ENCODE data around the gene CHMP3. TPM values are rescaled to one million over a fixed set of nuclear protein-coding genes. Genes with fewer than 3 reads are reported as not detected.
A peak's percentile ranks its signal among the peaks of the same experiment; 100 is the strongest.
"Not testable (repeated sequence)": the region's sequence is repeated elsewhere in the genome, so short reads cannot be mapped to it uniquely, and the experiment has no call there.

CHMP3 gene
- total and polyA plus RNA-seq, 7 donors = 63.5 to 133 (median 93.6) TPM

DNA sequence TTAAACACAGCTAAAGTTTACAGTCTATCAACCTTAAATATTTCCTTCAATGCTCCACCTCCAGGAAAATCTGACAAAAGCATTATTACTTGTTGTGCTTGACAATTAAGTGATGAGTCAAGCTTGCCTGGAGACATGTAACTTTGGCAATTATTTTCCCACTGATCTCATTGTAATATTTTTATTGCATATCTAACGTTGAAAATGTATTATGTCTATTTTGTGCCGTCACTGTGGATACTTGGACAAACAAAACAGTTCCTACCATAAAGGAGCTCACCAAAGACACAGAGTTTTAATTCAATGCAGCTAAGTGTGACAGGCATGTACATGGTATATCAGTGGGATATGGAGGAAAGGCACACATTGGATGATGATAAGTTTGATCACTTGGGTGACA, 35.7 kb upstream of the CHMP3 start:
- no peak for DNase-seq
- intact Hi-C loops (cut with DNase I) = no loop called here
- Histone ChIP-seq H3K9me3 (no peaks in the 10 kb centered on the region), H3K4me1 (no peaks in the 10 kb centered on the region), H3K4me3 (no peak overlapping the region), H3K27me3 (ENCODE audit: insufficient read depth in 3 of 3, low read length in 2 of 3) (no peaks in the 10 kb centered on the region), H3K36me3 (ENCODE audit: insufficient read depth in 1 of 2, low read depth in 1 of 2) (peaks cover 0 to 16% of the 10 kb centered on the region in 2 donors), H3K27ac (no peak overlapping the region)
- WGBS, 3 donors = 38 to 54% (median 40%) methylated on average over 2 of the region's 2 CpGs
- TF ChIP-seq, protein P1, sequence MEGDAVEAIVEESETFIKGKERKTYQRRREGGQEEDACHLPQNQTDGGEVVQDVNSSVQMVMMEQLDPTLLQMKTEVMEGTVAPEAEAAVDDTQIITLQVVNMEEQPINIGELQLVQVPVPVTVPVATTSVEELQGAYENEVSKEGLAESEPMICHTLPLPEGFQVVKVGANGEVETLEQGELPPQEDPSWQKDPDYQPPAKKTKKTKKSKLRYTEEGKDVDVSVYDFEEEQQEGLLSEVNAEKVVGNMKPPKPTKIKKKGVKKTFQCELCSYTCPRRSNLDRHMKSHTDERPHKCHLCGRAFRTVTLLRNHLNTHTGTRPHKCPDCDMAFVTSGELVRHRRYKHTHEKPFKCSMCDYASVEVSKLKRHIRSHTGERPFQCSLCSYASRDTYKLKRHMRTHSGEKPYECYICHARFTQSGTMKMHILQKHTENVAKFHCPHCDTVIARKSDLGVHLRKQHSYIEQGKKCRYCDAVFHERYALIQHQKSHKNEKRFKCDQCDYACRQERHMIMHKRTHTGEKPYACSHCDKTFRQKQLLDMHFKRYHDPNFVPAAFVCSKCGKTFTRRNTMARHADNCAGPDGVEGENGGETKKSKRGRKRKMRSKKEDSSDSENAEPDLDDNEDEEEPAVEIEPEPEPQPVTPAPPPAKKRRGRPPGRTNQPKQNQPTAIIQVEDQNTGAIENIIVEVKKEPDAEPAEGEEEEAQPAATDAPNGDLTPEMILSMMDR (IDR thresholded peaks at IDR 0.05) = no peak
- ATAC-seq = no peak

DNA sequence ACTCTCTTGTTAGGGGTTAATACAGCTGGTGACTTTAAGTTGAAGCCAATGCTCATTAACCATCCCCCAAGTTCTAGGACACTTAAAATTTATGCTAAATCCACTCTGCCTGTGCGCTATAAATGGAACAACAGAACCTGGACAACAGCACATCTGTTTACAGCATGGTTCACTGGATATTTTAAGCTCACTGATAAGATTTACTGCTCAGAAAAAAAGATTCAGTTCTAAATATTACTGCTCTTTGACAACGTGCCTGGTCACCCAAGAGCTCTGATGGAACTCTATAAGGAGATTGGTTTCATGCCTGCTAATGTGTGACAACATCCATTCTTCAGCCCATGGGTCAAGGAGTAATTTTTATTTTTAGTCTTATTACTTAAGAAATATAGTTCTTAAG, 32.9 kb upstream of the CHMP3 start:
- Histone ChIP-seq H3K9me3 (no peaks in the 10 kb centered on the region), H3K4me3 (no peak overlapping the region), H3K27ac (no peak overlapping the region), H3K36me3 (ENCODE audit: insufficient read depth in 1 of 2, low read depth in 1 of 2) (no peaks in the 10 kb centered on the region), H3K4me1 (no peaks in the 10 kb centered on the region), H3K27me3 (ENCODE audit: insufficient read depth in 3 of 3, low read length in 2 of 3) (no peaks in the 10 kb centered on the region)
- DNase-seq = no peak
- 23 to 28% (median 23%) methylated on average over 2 of the region's 2 CpGs for WGBS, 3 donors
- intact Hi-C loops (cut with DNase I) = no loop called here
- ATAC-seq = peak; percentile 35 to 93 (median 88)
- TF ChIP-seq, protein P1 (IDR thresholded peaks at IDR 0.05) = no peak

DNA sequence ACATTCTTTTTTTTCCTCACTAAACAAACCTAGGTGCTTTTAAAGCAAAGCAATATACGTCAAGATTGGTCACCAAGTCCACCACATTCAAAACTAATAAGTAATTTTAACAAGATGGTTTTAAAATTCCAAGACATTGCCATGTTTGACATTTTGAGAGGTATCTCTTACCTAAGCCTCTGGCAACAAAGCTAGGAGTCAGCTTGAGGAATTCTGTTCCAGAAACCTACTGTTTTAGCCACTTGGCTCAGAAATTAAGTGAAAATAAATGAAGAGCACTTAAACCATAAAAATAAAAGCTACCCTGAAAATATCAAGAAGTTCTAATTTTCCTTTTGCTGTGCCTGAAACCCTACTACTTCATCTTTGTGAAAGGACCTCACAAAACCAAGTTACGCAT, 30.0 kb upstream of the CHMP3 start:
- Histone ChIP-seq H3K36me3 (ENCODE audit: insufficient read depth in 1 of 2, low read depth in 1 of 2) (no peaks in the 10 kb centered on the region), H3K27ac (no peak overlapping the region), H3K4me3 (no peak overlapping the region), H3K9me3 (no peaks in the 10 kb centered on the region), H3K27me3 (ENCODE audit: insufficient read depth in 3 of 3, low read length in 2 of 3) (no peaks in the 10 kb centered on the region), H3K4me1 (no peaks in the 10 kb centered on the region)
- TF ChIP-seq, protein P1 (IDR thresholded peaks at IDR 0.05) = no peak
- WGBS, 3 donors = 77 to 92% (median 87%) methylated on average over 2 of the region's 2 CpGs
- intact Hi-C loops (cut with DNase I) = no loop called here
- ATAC-seq (no peak), DNase-seq (no peak)

DNA sequence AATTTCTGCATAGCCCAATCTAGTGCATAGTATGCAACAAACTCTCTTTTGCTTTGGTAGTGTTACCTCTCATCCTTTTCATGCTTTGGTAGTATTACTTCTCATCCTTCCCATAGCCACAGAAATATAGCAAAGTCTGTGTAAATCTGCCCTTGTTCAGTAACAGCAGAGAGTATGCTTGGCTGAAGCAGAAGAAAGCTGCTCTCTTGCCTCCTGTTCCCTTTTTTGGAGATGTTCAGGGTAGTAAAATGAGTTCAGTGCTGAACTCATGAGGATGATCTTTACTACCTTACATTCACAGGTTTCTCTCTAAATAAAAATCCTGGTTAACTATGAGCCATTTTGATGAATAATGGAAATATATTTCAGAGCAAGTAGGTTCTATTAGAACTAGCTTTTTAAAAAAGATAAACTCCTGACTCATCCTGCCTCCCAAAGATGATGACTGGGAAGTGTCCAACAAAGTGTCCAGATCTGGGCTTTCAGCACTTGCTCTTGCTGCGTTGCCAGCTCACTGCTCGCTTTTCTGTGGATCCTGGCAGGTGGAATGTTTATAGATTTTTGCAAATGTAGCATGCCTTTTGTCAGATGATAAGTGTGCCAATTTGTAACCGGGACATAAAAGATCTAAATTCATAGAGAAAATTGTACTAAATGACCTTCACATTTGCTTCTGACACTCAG, 29.4 kb upstream of the CHMP3 start:
- intact Hi-C loops (cut with DNase I) = no loop called here
- H3K27me3 ChIP-seq (ENCODE audit: insufficient read depth in 3 of 3, low read length in 2 of 3) = no peaks in the 10 kb centered on the region
- no peaks in the 10 kb centered on the region for H3K36me3 ChIP-seq (ENCODE audit: insufficient read depth in 1 of 2, low read depth in 1 of 2)
- 19 to 34% (median 26%) methylated on average over 3 of the region's 3 CpGs for WGBS, 3 donors
- DNase-seq (no peak), ATAC-seq (no peak)
- no peaks in the 10 kb centered on the region for H3K4me1 ChIP-seq
- no peak overlapping the region for H3K4me3 ChIP-seq
- TF ChIP-seq, protein P1 (IDR thresholded peaks at IDR 0.05) = no peak
- H3K9me3 ChIP-seq = no peaks in the 10 kb centered on the region
- no peak overlapping the region for H3K27ac ChIP-seq

DNA sequence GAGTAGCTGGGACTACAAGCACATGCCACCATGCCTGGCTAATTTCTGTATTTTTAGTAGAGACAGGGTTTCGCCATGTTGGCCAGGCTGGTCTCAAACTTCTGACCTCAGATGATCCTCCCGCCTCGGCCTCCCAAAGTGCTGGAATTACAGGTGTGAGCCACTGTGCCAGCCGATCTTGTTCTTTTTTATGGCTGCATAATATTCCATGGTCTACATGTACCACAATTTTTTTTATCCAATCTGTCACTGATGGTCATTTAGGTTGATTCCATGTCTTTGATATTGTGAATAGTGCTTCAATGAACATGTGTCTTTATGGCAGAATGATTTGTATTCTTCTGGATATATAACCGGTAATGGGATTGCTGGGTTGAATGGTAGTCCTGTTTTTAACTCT, 26.5 kb upstream of the CHMP3 start:
- H3K4me3 ChIP-seq; H3K27me3 ChIP-seq (ENCODE audit: insufficient read depth in 3 of 3, low read length in 2 of 3); H3K36me3 ChIP-seq (ENCODE audit: insufficient read depth in 1 of 2, low read depth in 1 of 2); DNase-seq; H3K9me3 ChIP-seq; ATAC-seq; H3K27ac ChIP-seq; H3K4me1 ChIP-seq; intact Hi-C loops (cut with DNase I): not testable (repeated sequence)
- 91 to 99% (median 96%) methylated on average over 5 of the region's 5 CpGs for WGBS, 3 donors

Data from psoas muscle (tissue), 8 donors.